Adrenal gland (tissue), 5 donors: ENCODE results near the gene HINFP.

ENCODE experiments used
- POLR2A ChIP-seq, 2 donors: fragments of 450-650 bp; IDR thresholded peaks; one replicate each; pipeline ENCODE4 v1.6.1; 2017; ENCODE audit warnings: antibody characterized with exemption in 2 of 2, mild to moderate bottlenecking in 2 of 2, moderate library complexity in 1 of 2
- TF ChIP-seq, protein P1 (sequence below), 6 experiments: fragments of 450-650 bp in 4 of 6; fragments of 200-600 bp in 2 of 6; sonication (generic) in 1 of 6; IDR thresholded peaks; 1 replicate in 5 of 6; 2 replicates in 1 of 6; pipeline versions ENCODE4 v1.5.1 to v1.8.0; 2016 to 2021; ENCODE audit warnings: antibody characterized with exemption in 6 of 6, mild to moderate bottlenecking in 2 of 6, moderate library complexity in 1 of 6
- donor health status: DM: no; HTN: no; CAD: no.

- TF ChIP-seq POLR2A (IDR thresholded peaks at IDR 0.05) = no peak
- TF ChIP-seq, protein P1, sequence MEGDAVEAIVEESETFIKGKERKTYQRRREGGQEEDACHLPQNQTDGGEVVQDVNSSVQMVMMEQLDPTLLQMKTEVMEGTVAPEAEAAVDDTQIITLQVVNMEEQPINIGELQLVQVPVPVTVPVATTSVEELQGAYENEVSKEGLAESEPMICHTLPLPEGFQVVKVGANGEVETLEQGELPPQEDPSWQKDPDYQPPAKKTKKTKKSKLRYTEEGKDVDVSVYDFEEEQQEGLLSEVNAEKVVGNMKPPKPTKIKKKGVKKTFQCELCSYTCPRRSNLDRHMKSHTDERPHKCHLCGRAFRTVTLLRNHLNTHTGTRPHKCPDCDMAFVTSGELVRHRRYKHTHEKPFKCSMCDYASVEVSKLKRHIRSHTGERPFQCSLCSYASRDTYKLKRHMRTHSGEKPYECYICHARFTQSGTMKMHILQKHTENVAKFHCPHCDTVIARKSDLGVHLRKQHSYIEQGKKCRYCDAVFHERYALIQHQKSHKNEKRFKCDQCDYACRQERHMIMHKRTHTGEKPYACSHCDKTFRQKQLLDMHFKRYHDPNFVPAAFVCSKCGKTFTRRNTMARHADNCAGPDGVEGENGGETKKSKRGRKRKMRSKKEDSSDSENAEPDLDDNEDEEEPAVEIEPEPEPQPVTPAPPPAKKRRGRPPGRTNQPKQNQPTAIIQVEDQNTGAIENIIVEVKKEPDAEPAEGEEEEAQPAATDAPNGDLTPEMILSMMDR (IDR thresholded peaks at IDR 0.05) = no peak
Observed at GRCh38 chr11:119092880-119093842, 28.2 kb upstream of the HINFP start.
